HEK293 (cell line): ENCODE data around the gene C5orf34.

Experiments used
- BCL11B ChIP-seq: fragments of 450-650 bp; formaldehyde crosslinking; IDR thresholded peaks from 2 replicates; pipeline ENCODE4 v1.5.1; 2016; ENCODE audit warnings: low read depth, missing biosample characterization, missing genetic modification characterization
- GFI1B ChIP-seq: fragments of 450-650 bp; formaldehyde crosslinking; IDR thresholded peaks from 2 replicates; pipeline ENCODE4 v1.5.1; 2016; ENCODE audit warnings: missing biosample characterization, missing genetic modification characterization
- HOXD13 ChIP-seq: sonication (generic); formaldehyde crosslinking; IDR thresholded peaks from 2 replicates; pipeline ENCODE4 v1.8.0; 2022; ENCODE audit warnings: missing genetic modification reagents, borderline replicate concordance
- PRDM1 ChIP-seq: fragments of 450-650 bp; formaldehyde crosslinking; IDR thresholded peaks from 2 replicates; pipeline ENCODE4; 2016; ENCODE audit warnings: missing biosample characterization, missing genetic modification characterization
- ZBTB7A ChIP-seq: fragments of 450-650 bp; formaldehyde crosslinking; IDR thresholded peaks from 2 replicates; pipeline ENCODE4 v1.5.1; 2016; ENCODE audit warnings: low read depth, missing biosample characterization, missing genetic modification characterization
- ZNF114 ChIP-seq: fragments of 450-650 bp; formaldehyde crosslinking; IDR thresholded peaks from 2 replicates; pipeline ENCODE4 v1.5.0; 2017; ENCODE audit warnings: missing biosample characterization, missing genetic modification characterization
- ZNF140 ChIP-seq: fragments of 450-650 bp; formaldehyde crosslinking; IDR thresholded peaks from 2 replicates; pipeline ENCODE4 v1.5.1; 2016; ENCODE audit warnings: missing biosample characterization, missing genetic modification characterization
- ZNF16 ChIP-seq: fragments of 450-650 bp; formaldehyde crosslinking; IDR thresholded peaks from 2 replicates; pipeline ENCODE4 v1.5.1; 2016; ENCODE audit warnings: low read depth, missing biosample characterization, missing genetic modification characterization
- ZNF221 ChIP-seq: fragments of 450-650 bp; formaldehyde crosslinking; IDR thresholded peaks from 2 replicates; pipeline ENCODE4 v1.5.1; 2017; ENCODE audit warnings: missing biosample characterization, missing genetic modification characterization, borderline replicate concordance
- ZNF24 ChIP-seq: fragments of 450-650 bp; formaldehyde crosslinking; IDR thresholded peaks from 2 replicates; pipeline ENCODE4 v1.5.1; 2016; ENCODE audit warnings: missing biosample characterization, missing genetic modification characterization
- ZNF549 ChIP-seq: fragments of 450-650 bp; IDR thresholded peaks from 2 replicates; pipeline ENCODE4 v1.5.1; 2018; ENCODE audit warnings: missing biosample characterization, missing genetic modification characterization, mild to moderate bottlenecking, inconsistent platforms, moderate library complexity
- ZNF664 ChIP-seq: fragments of 450-650 bp; formaldehyde crosslinking; IDR thresholded peaks from 2 replicates; pipeline ENCODE4 v1.5.1; 2016; ENCODE audit warnings: missing biosample characterization, missing genetic modification characterization
- ZNF677 ChIP-seq: fragments of 450-650 bp; IDR thresholded peaks from 2 replicates; pipeline ENCODE4 v1.5.0; 2018; ENCODE audit warnings: missing biosample characterization, mild to moderate bottlenecking, missing genetic modification characterization, moderate library complexity
- ZNF777 ChIP-seq: fragments of 450-650 bp; formaldehyde crosslinking; IDR thresholded peaks from 2 replicates; pipeline ENCODE4 v1.5.1; 2017; ENCODE audit warnings: missing biosample characterization, missing genetic modification characterization, borderline replicate concordance
- ZSCAN30 ChIP-seq: fragments of 450-650 bp; IDR thresholded peaks from 2 replicates; pipeline ENCODE4 v1.5.1; 2018; ENCODE audit warnings: missing biosample characterization, mild to moderate bottlenecking, missing genetic modification characterization, moderate library complexity
- TF ChIP-seq, protein P1 (sequence below): fragments of 450-650 bp; formaldehyde crosslinking; IDR thresholded peaks from 2 replicates; pipeline ENCODE4 v1.5.1; 2017; ENCODE audit warnings: missing biosample characterization, missing genetic modification characterization
- TF ChIP-seq, protein P2 (sequence below): fragments of 450-650 bp; formaldehyde crosslinking; IDR thresholded peaks from 2 replicates; pipeline ENCODE4 v1.5.1; 2017; ENCODE audit warnings: missing biosample characterization, missing genetic modification characterization
- TF ChIP-seq, protein P3 (sequence below): fragments of 450-650 bp; formaldehyde crosslinking; IDR thresholded peaks from 2 replicates; pipeline ENCODE4 v1.5.1; 2016; ENCODE audit warnings: missing biosample characterization, missing genetic modification characterization, borderline replicate concordance
- TF ChIP-seq, protein P4 (sequence below): fragments of 450-650 bp; IDR thresholded peaks from 2 replicates; pipeline ENCODE4 v1.5.1; 2018; ENCODE audit warnings: missing biosample characterization, missing genetic modification characterization
- TF ChIP-seq, protein P5 (sequence below): fragments of 450-650 bp; formaldehyde crosslinking; IDR thresholded peaks from 2 replicates; pipeline ENCODE4 v1.5.1; 2016; ENCODE audit warnings: missing biosample characterization, missing genetic modification characterization
- TF ChIP-seq, protein P6 (sequence below): fragments of 450-650 bp; formaldehyde crosslinking; IDR thresholded peaks from 2 replicates; pipeline ENCODE4 v1.5.1; 2016; ENCODE audit warnings: missing biosample characterization, missing genetic modification characterization
- TF ChIP-seq, protein P7 (sequence below): fragments of 450-650 bp; formaldehyde crosslinking; IDR thresholded peaks from 2 replicates; pipeline ENCODE4 v1.5.1; 2016; ENCODE audit warnings: missing biosample characterization, missing genetic modification characterization
- TF ChIP-seq, protein P8 (sequence below): fragments of 450-650 bp; formaldehyde crosslinking; IDR thresholded peaks from 2 replicates; pipeline ENCODE4 v1.5.1; 2016; ENCODE audit warnings: missing biosample characterization, missing genetic modification characterization
- TF ChIP-seq, protein P9 (sequence below): sonication (generic); formaldehyde crosslinking; IDR thresholded peaks from 2 replicates; pipeline ENCODE4 v1.8.1; 2022; ENCODE audit warnings: mild to moderate bottlenecking, moderate library complexity, missing genetic modification reagents
- TF ChIP-seq, protein P10 (sequence below): fragments of 450-650 bp; formaldehyde crosslinking; IDR thresholded peaks from 2 replicates; pipeline ENCODE4 v1.5.1; 2016; ENCODE audit warnings: missing biosample characterization, missing genetic modification characterization

Gene C5orf34

DNA sequence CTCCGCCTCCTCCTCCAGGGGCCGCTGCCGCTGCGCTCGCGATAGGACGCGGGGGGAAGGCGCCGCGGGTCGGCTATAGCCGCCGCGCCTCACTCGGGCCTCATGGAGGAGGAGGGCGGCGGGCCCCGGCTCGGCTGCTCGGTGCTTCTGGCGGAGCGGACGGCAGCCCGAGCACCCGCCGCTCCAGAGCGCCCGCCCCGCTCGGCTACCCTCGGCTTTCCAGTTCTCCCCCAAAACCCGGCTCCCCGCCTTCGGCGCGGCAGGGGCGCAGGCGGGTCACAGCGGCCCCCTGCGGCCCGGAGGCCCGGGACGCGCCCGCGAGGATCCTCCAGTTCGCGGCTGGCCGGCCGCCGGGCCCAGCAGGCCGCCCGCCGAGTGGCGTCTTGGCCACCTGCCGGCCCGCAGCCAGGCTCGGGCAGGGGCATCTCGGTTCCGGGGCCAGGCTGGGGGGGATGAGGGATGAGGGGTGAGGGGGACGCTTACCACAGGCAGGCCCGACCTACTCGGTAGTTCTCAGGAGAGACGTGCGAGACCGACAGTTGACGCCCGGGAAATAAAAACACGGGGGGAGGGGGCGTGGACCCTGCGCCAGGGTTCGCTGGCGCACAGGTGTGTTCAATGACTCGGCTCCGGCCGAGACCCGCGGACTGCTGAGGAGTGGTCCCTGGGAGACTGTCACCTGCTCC, 42.1 kb upstream of the C5orf34 start, which contains the start of gene PAIP1 (continued):
- TF ChIP-seq ZNF664 (tag by site-specific recombination) (no peak), ZSCAN30 (tag by site-specific recombination) (peak; percentile 57), ZNF16 (tag by site-specific recombination) (no peak), ZNF24 (tag by site-specific recombination) (no peak), HOXD13 (CRISPR knock-in tag) (no peak), ZNF677 (tag by site-specific recombination) (peak; percentile 60; the same call in 1 of the 2 replicates), ZBTB7A (tag by site-specific recombination) (no peak), ZNF140 (tag by site-specific recombination) (no peak), BCL11B (tag by site-specific recombination) (no peak), ZNF221 (tag by site-specific recombination) (no peak), ZNF549 (tag by site-specific recombination) (peak; percentile 33; the same call in 1 of the 2 replicates), GFI1B (tag by site-specific recombination) (no peak), PRDM1 (tag by site-specific recombination) (no peak), ZNF114 (no peak), ZNF777 (no peak)
- TF ChIP-seq, protein P1, sequence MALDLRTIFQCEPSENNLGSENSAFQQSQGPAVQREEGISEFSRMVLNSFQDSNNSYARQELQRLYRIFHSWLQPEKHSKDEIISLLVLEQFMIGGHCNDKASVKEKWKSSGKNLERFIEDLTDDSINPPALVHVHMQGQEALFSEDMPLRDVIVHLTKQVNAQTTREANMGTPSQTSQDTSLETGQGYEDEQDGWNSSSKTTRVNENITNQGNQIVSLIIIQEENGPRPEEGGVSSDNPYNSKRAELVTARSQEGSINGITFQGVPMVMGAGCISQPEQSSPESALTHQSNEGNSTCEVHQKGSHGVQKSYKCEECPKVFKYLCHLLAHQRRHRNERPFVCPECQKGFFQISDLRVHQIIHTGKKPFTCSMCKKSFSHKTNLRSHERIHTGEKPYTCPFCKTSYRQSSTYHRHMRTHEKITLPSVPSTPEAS (tag by site-specific recombination): no peak
- TF ChIP-seq, protein P2, sequence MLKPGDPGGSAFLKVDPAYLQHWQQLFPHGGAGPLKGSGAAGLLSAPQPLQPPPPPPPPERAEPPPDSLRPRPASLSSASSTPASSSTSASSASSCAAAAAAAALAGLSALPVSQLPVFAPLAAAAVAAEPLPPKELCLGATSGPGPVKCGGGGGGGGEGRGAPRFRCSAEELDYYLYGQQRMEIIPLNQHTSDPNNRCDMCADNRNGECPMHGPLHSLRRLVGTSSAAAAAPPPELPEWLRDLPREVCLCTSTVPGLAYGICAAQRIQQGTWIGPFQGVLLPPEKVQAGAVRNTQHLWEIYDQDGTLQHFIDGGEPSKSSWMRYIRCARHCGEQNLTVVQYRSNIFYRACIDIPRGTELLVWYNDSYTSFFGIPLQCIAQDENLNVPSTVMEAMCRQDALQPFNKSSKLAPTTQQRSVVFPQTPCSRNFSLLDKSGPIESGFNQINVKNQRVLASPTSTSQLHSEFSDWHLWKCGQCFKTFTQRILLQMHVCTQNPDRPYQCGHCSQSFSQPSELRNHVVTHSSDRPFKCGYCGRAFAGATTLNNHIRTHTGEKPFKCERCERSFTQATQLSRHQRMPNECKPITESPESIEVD: no peak
- TF ChIP-seq, protein P3, sequence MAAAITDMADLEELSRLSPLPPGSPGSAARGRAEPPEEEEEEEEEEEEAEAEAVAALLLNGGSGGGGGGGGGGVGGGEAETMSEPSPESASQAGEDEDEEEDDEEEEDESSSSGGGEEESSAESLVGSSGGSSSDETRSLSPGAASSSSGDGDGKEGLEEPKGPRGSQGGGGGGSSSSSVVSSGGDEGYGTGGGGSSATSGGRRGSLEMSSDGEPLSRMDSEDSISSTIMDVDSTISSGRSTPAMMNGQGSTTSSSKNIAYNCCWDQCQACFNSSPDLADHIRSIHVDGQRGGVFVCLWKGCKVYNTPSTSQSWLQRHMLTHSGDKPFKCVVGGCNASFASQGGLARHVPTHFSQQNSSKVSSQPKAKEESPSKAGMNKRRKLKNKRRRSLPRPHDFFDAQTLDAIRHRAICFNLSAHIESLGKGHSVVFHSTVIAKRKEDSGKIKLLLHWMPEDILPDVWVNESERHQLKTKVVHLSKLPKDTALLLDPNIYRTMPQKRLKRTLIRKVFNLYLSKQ (tag by site-specific recombination): no peak
- TF ChIP-seq, protein P4, sequence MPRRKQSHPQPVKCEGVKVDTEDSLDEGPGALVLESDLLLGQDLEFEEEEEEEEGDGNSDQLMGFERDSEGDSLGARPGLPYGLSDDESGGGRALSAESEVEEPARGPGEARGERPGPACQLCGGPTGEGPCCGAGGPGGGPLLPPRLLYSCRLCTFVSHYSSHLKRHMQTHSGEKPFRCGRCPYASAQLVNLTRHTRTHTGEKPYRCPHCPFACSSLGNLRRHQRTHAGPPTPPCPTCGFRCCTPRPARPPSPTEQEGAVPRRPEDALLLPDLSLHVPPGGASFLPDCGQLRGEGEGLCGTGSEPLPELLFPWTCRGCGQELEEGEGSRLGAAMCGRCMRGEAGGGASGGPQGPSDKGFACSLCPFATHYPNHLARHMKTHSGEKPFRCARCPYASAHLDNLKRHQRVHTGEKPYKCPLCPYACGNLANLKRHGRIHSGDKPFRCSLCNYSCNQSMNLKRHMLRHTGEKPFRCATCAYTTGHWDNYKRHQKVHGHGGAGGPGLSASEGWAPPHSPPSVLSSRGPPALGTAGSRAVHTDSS (tag by site-specific recombination): no peak
- TF ChIP-seq, protein P5, sequence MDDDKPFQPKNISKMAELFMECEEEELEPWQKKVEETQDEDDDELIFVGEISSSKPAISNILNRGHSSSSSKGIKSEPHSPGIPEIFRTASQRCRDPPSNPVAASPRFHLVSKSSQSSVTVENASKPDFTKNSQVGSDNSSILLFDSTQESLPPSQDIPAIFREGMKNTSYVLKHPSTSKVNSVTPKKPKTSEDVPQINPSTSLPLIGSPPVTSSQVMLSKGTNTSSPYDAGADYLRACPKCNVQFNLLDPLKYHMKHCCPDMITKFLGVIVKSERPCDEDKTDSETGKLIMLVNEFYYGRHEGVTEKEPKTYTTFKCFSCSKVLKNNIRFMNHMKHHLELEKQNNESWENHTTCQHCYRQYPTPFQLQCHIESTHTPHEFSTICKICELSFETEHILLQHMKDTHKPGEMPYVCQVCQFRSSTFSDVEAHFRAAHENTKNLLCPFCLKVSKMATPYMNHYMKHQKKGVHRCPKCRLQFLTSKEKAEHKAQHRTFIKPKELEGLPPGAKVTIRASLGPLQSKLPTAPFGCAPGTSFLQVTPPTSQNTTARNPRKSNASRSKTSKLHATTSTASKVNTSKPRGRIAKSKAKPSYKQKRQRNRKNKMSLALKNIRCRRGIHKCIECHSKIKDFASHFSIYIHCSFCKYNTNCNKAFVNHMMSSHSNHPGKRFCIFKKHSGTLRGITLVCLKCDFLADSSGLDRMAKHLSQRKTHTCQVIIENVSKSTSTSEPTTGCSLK (tag by site-specific recombination): no peak
- TF ChIP-seq, protein P6, sequence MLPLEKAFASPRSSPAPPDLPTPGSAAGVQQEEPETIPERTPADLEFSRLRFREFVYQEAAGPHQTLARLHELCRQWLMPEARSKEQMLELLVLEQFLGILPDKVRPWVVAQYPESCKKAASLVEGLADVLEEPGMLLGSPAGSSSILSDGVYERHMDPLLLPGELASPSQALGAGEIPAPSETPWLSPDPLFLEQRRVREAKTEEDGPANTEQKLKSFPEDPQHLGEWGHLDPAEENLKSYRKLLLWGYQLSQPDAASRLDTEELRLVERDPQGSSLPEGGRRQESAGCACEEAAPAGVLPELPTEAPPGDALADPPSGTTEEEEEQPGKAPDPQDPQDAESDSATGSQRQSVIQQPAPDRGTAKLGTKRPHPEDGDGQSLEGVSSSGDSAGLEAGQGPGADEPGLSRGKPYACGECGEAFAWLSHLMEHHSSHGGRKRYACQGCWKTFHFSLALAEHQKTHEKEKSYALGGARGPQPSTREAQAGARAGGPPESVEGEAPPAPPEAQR (tag by site-specific recombination): no peak
- TF ChIP-seq, protein P7, sequence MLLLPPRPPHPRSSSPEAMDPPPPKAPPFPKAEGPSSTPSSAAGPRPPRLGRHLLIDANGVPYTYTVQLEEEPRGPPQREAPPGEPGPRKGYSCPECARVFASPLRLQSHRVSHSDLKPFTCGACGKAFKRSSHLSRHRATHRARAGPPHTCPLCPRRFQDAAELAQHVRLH (tag by site-specific recombination): no peak
- TF ChIP-seq, protein P8, sequence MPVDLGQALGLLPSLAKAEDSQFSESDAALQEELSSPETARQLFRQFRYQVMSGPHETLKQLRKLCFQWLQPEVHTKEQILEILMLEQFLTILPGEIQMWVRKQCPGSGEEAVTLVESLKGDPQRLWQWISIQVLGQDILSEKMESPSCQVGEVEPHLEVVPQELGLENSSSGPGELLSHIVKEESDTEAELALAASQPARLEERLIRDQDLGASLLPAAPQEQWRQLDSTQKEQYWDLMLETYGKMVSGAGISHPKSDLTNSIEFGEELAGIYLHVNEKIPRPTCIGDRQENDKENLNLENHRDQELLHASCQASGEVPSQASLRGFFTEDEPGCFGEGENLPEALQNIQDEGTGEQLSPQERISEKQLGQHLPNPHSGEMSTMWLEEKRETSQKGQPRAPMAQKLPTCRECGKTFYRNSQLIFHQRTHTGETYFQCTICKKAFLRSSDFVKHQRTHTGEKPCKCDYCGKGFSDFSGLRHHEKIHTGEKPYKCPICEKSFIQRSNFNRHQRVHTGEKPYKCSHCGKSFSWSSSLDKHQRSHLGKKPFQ (tag by site-specific recombination): no peak
- TF ChIP-seq, protein P9, sequence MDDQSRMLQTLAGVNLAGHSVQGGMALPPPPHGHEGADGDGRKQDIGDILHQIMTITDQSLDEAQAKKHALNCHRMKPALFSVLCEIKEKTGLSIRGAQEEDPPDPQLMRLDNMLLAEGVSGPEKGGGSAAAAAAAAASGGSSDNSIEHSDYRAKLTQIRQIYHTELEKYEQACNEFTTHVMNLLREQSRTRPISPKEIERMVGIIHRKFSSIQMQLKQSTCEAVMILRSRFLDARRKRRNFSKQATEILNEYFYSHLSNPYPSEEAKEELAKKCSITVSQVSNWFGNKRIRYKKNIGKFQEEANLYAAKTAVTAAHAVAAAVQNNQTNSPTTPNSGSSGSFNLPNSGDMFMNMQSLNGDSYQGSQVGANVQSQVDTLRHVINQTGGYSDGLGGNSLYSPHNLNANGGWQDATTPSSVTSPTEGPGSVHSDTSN (CRISPR knock-in tag): peak; percentile 52
- TF ChIP-seq, protein P10, sequence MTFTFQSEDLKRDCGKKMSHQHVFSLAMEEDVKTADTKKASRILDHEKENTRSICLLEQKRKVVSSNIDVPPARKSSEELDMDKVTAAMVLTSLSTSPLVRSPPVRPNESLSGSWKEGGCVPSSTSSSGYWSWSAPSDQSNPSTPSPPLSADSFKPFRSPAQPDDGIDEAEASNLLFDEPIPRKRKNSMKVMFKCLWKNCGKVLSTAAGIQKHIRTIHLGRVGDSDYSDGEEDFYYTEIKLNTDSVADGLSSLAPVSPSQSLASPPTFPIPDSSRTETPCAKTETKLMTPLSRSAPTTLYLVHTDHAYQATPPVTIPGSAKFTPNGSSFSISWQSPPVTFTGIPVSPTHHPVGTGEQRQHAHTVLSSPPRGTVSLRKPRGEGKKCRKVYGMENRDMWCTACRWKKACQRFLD: no peak
